NCI-H1105 (cell line): ENCODE measurements around the gene CD46.

ENCODE experiments used
- DNase-seq: peaks from one replicate; lab custom pipeline; 2025; lab: John Stamatoyannopoulos, UW

The CD46 gene

DNA sequence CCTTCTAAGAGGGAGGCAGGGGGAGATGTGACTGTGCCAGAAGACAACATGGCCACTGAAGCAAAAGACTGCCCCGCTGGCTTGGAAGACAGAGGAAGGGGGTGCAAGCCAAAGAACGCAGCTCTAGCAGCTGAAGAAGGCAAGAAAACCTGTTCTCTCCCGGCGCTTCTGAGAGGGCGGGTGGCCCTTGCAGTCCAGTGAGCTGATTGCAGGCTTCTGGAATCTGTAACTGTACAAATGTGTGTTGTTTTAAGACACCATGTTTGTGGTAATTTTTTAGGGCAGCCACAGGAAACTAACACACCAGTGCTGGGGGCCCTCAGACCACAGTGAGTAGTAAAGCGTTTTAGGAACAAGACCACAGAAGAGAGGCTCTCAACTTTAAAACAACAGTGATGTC lies 47.0 kb downstream of the CD46 start:
- no peak for DNase-seq

DNA sequence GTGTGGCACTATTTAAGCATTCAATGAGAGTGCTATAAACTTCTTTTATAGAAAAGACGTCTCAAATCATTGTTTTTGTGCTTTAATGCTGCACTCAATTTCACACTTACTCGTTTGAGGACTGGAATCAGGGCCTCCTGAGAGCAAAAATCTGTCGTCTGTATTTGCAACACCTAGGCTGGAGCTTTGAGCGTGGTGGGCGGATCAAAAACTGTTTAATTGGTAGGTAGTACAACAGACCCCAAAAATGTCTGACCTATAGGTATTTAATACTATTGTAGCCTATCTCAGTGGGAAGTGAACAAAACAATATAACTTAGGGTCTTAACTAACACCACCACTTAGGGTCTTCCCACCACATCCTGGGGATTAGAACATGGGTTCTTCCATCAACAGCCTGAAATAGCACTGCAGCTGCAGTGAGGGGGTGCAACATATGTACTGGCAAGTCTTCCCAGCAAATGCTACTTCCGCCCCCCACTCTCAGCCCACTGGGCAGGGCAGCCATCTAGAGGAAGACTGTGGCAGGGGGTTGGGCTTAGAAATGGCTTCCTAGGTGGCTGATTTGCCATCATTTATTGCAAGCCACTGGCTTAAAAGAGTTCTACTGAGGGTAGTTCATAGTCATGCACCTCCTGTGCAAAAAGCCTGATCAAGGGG lies 48.3 kb downstream of the CD46 start:
- no peak for DNase-seq

DNA sequence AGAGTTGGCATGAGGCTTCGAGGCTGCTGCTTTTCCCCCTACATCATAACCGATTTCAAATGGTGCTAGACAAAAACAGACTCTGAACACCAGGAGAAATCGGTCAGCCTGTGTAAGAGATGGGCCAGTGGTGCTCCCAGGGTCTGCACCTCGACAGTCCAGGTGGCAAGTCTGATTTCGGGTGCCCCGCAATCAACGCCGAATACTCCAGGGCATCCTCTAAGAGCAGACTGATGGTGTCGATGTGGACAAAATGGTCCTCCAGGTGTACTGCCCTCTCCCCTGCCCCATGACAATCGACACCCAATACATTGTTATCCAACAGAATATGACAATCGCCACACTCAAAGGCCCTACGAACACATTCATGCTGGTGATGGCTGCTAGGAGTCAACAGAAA lies 50.0 kb downstream of the CD46 start:
- DNase-seq = no peak

DNA sequence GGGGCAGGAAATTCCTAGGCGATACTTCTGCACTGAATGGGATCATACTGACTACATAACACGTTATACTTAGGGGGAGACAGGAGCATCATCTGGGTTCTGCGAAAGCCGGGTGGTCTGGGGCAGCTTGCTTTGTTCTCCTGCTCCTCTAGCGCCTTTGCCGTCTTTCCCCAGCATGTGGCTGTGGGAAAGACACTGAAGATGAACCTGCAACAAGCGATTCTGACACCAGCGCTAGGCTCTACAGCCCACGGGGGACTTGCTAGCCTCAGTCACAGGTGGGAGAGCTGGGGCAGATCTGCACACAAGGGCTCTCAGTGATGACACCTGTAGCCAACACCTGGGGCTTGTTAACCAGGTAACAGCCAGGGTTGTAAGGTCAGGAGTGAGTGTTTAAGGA lies 51.8 kb downstream of the CD46 start:
- no peak for DNase-seq

DNA sequence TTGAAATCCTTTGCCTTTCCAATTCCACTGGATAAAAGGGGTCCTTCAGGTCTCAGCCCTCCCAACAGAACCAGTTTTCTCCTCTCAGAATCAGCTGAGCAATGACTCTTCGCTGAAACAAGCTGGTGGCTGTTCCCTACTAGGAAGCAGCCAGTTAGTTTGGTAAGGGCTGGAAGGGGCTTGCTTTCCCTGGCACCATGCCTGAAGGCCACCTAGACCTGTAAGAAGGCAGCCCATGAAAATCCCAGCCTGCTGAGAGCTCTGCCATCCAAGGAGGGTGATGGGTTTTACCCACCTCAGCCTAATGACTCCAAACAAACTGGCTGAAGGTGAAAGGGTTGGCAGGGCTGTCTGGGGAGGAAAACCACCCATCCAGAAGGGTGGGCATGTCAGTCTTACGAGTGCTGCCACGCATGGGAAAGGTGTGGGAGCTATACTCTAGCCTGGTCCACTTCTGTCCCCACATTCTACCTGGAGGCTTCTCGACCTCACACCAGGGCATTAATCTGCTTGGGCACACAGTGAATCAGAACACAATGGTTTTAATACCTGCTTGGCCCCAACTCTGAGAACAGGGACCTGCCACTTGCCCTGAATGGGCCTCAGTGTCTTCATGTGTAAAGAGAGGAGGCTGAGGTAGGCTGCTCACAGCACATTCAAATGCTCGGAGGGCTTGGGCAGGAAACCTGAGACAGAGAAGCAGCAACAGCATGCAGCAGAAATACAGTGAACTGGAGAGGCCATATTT lies 53.0 kb downstream of the CD46 start:
- DNase-seq = no peak

DNA sequence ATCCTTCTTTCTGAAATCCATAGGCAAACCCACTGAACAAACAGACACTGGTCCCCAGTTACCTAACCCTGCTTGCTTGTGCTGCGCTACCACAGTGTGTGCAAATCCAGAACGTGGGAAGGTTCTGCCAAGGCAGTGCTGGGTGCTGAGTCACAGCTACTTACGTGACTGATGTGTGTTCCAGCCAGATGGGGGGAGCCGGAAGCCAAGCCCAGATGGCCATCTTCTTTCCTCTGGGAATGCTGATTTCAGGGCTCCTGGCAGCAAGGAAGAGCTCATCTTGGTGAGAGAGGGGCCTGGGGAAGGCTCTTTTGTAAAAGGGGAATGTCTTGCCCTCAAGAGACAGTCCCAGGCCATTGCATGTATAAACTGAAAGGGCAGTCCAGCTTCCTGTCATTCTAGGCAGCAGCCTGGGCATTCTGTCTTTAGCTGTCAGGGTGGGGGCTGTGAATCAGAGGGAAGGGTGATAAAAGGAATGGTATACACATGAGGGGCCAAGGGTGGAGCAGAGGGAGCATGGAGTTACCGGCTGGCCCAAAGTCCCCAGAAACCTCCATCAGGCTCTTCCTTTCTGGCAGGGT lies 54.1 kb downstream of the CD46 start:
- no peak for DNase-seq

DNA sequence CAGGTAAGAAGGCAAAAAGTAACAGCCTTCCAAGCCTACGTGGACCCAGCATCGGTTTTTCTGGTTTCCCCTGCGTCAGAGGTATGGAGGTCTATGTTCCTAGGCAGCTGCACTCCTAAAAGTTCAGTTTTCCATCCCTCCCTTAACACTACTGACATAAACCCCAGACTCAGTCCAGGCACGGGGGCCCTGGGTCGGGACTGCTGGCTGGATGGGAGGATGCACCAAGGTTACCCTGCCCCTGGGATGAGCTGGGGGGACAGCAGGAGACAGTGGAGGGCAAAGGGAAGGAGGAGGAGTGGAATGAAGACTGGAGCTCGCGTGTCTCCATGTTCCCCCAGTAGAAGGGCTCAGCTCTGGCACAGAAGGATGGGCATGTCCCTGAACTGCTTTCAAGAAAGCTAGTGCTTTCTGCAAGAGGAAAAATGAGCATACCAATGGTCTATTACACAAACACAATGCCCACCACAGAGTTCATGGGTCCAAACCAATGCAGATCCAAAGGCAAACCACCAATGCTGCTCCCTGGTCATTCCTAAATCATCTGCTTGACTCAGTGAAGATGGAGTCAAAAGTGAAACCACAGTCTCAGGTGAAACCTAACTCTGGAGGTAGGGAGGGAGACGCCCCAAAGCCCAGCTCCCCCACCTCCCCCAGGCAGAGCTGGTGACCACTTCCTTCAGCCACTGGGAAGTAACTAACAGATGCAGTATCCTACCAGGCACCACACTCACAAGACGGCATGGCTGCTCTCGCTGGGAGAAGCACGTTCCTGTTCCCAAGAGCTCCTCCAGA lies 54.9 kb downstream of the CD46 start:
- no peak for DNase-seq

DNA sequence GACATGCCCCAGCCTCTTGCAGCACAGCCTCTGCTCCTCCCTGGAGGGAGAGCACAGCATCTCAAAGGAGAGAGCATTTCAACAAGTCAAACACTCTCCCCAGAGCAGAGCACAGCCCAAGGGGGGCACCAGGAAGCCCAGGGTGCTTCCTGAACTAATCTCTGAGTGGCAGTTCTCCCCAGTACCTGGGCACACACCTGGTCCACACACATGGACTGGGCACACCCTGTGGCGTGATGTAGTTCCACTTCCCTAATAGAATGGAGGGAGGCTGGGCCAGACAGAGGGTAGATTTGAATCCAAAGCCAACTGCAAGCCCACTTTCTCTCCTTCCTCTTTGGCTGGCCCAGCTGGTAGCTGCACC lies 55.5 kb downstream of the CD46 start:
- no peak for DNase-seq

DNA sequence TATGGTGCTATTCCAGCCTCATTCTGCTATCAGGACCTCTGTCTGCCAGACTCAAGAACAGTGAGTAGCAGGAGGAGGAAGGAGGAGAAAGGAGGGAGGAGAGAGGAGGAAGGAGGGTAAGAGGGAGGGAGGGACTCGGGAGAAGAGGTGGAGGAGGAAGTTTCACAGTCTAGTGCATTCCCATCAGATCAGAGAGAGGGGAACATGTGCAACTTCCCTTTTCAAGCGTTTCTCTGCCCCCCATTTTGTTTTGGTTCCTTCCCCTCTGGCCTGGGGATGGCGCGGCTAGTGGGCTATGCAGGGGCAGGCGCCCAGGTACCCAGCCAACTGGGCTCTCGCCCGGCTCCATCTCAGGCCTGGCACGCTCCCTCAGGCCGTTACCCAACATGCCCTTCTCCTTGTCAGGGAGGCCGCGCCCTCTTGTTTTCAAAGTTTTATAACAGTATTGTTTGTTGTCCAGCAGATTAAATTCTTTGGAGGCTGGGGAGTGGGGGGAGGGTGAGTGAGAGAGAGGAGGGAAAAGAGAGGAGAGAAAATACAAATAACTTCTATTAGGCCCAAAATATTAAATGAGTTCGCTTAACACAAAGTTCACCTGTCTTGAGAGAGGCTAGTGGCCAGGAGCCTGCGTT lies 56.0 kb downstream of the CD46 start:
- no peak for DNase-seq

DNA sequence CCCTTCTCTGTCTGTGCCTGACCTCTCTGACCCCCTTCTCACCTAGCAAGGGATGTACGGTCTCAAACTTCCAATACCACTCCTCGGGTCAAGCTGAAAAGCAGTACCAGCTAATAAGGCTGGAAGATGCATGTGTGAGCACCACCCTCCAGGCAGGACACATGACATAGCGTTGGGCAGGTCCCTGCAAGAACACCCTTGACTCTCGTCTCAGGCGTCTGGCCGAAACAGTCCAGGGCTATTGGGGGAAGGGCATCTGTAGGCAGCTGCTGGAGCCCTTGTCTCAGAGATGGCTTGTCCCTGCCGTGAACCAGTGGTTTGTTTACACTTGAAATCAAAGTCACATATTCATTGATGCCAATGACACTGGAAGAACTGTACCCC lies 56.5 kb downstream of the CD46 start:
- DNase-seq = peak; percentile 18

DNA sequence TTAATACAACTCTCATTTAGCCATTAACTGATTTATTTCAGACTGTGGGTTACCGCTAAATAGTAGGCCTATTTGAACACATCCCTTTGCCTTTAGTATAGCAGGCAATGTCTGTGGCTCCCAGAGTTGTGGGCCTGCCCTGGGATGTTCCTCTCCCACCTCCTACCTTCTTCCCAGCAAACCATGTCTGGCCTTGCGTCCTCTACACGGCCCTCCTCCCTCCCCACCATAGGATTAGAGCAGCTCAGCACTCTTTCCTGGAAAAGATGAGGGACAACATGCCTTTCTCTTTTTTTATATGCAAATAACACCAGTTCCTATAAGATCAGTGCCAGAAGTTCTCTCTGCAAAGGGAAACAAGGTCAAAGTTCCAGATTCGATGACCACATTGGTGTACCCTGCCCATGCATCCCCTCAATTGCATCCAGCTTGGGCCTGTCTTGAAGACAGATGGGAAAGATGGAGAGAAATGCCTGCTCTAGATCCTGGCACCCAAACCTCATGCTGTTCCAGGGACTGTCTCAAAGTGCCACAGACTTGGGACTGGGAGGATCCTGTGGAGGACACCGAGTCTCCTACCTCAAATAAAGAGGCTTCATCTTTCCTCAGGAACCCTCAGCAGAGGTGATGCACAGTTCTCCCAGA lies 57.2 kb downstream of the CD46 start:
- DNase-seq = no peak

DNA sequence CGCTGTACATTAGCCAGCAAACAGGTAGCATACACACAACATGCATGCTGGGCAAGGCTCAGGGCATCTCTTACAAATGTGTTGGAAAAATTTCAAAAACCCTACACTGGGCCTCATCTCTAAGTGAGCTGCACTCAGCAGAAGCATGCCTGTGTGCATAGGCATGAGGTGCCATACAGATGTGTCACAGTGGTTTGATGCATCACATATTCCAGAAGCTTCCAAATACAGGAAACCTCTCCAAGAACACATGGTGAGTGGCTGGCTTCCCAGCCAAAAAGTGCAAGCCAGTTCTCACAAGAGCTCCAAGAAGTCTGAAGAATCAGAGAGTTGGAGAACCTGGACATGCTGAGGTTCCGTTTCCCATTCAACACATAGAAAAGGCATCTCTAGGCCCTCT lies 58.3 kb downstream of the CD46 start:
- no peak for DNase-seq

DNA sequence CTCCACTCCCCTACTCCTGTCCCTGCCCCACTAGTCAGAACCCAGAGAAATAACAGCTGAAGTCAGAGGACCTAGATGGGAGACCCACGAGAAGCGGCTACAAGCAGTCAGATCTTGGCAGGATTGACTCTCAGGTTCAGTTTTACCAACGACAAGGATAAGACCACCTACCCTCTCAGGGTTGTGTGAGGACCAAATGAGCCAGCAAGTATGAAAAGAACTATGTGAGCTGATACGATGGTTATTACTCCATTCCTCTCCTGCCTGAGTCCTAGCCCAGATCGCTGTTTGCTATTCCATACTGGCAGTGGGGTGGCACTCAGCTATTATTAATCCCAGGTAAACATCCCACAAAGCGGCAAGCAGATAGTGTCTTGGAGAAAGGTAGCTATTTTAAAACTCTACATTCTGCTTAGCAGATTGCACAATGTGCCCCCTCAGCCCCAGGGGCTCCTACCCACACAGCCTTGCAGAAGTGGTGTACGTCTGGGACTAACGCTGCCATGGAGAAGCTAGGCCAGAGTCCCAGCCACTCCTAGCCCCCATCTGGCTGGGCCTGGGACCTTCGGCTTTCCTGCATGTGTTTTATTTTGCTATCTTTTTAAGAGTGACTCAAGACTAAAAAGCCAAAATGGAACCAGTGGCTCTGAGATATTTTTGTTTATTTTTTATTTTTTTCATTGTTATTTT lies 58.9 kb downstream of the CD46 start:
- no peak for DNase-seq

DNA sequence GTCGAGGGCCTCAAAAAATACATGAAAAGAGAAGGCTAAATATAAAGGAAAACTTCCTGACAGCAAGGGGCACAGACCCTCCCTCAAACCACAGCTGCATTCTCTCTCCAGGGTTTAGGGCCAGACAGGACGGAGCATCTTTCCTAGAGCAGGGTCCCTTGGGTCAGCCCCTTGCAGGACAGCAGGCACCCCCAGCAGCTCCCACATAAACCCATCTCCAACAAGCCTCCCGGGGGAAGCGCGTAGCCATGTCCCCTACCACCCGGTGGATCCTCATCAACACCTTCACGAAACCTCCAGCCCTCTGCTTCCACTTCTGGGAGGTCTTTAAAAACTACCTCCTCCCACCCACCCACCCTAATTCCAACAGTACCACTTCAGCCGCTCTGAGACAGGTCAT lies 59.5 kb downstream of the CD46 start:
- DNase-seq = no peak

DNA sequence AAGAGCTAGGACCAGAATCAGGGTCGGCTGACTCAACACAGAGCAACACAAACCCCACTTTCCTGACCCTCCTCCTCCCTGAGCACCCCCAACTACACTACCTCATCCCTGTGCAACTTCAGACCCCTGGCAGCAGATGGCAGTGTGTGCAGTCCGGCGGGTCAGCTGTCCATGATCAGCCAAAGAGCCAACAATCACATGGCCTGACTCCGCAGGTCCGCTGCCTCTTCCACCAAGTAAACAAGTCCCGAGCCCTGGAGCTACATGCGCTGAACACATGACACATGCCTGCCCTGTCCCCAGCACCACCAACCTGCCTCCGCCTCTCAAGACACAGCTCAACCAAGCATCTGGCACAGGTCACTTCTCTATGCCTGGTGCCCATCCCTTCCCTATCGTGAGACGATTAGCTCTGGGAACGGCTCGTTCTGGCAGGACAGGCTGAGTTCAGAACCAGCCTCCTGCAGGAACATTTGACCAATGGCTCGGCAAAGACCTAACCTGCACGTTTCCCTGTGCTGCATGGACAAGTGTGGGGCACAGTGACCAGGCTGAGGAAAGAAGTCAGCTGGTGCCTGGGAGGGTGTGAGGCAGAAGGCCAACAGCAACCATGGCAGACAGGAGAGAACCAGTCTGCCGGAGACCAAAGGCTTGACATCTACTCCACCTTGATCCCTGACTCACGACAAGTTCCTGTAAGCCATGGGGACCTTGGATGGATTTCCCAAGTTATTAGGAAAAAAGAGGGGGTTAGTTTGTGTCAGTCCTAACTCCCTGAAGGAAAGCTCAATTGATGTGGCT lies 60.3 kb downstream of the CD46 start:
- no peak for DNase-seq

DNA sequence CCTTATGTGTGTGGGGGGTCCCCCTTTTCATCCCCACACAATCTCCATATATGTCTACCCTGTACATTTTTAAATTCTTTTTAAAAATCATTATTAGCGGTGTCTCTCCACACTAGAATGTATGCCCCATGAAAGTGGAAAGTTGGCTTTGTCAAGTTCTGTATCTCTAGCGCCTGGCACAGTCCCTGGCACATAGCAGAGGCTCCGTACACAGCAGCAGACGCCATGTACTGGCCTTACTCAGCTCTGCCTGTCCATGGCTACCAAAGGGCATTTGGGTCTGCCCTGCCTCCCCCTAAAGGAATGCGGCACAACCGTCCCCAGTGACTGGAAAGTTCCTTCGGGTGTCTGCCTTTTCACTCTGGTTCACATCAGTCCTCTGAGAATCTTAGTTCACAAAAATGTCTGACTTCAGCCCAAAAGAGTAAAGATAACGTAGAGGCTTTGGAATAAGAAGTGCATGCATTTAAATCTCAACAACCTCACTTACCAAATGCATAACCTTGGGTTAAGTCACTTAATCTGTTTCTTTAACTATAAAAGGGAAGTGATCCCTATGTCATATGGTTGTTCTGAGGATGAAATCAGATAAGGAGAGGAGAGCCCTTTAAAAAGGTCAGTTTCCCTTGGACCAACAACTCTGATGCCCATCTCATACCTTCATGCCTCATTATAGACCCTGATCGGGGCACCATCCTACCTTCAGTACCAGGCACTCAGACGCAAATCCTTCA lies 61.1 kb downstream of the CD46 start:
- no peak for DNase-seq

DNA sequence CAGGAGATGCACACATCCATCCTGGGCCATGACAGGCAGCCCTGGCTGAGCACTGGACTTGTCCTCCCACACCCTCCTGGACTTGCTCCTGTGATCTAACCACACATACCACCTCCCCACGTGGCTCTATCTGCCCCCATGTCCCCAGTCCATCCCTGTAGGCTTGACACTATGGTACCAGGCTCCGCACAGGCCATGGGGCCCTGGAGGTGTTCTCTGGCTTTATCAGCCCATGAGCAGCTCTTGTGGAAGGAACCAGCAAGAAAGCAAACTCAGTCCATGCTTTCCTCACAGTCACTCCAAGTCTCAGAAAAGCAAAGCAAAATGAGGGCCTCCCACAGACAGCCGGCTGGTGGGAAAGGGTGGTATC lies 61.6 kb downstream of the CD46 start:
- no peak for DNase-seq

DNA sequence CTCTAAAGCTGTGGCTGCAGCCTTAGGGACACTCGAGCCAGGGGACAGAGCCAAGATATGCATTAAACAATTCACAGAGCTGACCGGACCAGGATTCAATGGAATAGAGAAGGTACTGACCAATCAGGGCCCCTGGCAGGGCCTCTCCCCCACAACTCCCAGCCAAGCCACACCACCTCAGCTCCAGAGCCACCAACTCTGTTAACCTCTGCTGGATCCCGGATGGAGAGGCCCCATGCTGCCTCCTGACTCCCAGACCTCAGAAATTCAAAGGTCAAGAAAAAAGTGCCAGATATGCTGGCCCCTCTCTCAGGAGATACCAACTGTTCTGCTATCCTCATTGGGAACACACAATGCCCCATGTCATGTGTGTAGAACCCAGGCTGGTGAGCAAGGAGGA lies 62.1 kb downstream of the CD46 start:
- DNase-seq = no peak

DNA sequence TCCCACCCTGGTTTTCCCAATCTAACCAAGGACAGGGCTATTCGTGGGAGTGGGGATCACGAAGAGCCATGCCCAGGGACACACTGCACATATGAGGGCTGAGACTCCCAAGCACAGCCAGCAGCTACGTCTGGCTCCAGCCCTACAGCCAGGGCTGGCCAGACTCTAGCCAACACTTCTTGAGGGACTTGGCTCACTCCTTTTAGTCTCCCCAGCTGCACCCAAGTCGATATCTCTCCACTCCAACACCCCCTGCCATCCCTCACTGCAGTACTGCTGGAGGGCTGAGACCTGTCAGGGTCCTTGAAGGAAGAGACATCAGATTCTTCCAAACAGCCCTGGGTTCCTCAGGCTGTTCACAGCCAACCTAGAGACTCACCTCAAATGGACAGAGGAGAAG lies 62.6 kb downstream of the CD46 start:
- no peak for DNase-seq

DNA sequence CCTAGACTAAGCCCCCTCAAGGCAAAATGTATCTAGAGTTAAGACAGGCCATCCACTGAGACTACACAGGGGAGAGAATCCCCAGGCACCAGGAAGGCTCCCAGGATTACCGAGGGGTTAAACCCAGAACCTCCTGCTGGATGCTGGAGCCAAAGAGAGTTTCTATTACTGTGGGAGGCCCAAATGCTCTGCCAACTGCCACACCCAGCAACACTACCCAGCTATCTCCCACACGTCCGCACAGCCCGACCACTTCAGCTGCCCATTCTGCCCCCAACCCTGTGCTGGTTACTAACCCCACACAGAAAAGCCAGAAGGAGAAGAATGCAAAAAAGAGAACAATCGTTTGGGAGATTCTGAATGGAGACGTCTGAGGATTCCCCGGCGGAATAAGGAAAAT lies 63.6 kb downstream of the CD46 start:
- no peak for DNase-seq
